Ovary (tissue), 3 donors: ENCODE results near the gene PMM2.

Experiments
- CTCF ChIP-seq, 3 donors: fragments of 450-650 bp in 2 of 3; fragments of 200-600 bp in 1 of 3; IDR thresholded peaks; one replicate each; pipeline versions ENCODE4 v1.5.1 to v1.8.0; 2016 to 2022; ENCODE audit warnings: antibody characterized with exemption in 3 of 3, mild to moderate bottlenecking in 1 of 3
- POLR2A ChIP-seq: fragments of 450-650 bp; IDR thresholded peaks from one replicate; pipeline ENCODE4 v1.6.1; 2017; ENCODE audit warnings: antibody characterized with exemption, mild to moderate bottlenecking, moderate library complexity
- donor health status: DM: no; HTN: no; CAD: no.

- TF ChIP-seq CTCF (IDR thresholded peaks at IDR 0.05) (no peak), POLR2A (no peak)
These were observed 44.9 kb upstream of the PMM2 start for GRCh38 chr16:8752706-8753105.
